Right cardiac atrium (tissue), 5 donors: Measurements from ENCODE around the gene SENP5. TPM values are rescaled to one million over a fixed set of nuclear protein-coding genes. Genes with fewer than 3 reads are reported as not detected.

Experiments
- ATAC-seq, 2 donors: fragments of 200-7000 bp; cut with Tn5 transposase; one replicate each; pipeline versions ENCODE4 v1.8.0 to v1.9.1; 2020; ENCODE audit warnings: moderate library complexity in 2 of 2, mild to moderate bottlenecking in 1 of 2
- DNase-seq, 3 donors: peaks; one replicate each; pipeline ENCODE4 v3.0.0-alpha.2; 2020
- H3K27ac ChIP-seq: one replicate; pipeline ENCODE4 v1.5.1; 2013; ENCODE audit warnings: mild to moderate bottlenecking, low read length, control low read depth, moderate library complexity
- H3K27me3 ChIP-seq: one replicate; pipeline ENCODE4 v1.6.1; 2013; ENCODE audit not compliant: control insufficient read depth, insufficient read depth
- H3K4me1 ChIP-seq: one replicate; pipeline ENCODE4 v1.6.1; 2013; ENCODE audit warnings: low read length; ENCODE audit not compliant: control insufficient read depth, insufficient read depth
- H3K4me3 ChIP-seq: one replicate; pipeline ENCODE4 v1.5.1; 2013; ENCODE audit warnings: low read length, control low read depth
- H3K9me3 ChIP-seq: one replicate; pipeline ENCODE4 v1.6.1; 2013; ENCODE audit warnings: low read length; ENCODE audit not compliant: control insufficient read depth
- WGBS: extraction: QIAGEN DNeasy Blood & Tissue Kit; methylation state at CpG from one replicate; pipeline ENCODE4 v1.1.7; 2013; 5-methylcytosine and 5-hydroxymethylcytosine counted together
- intact Hi-C, 4 donors: fragments of 100-400 bp; cut with DNase I; formaldehyde crosslinking; loops; one replicate each; pipeline versions ENCODE4 v1.11.0 to v1.14.0; 2022 to 2023
- polyA plus RNA-seq: library from polyadenylated mRNA; stranded (reverse); fragments of 200-250 nt; gene quantifications from one replicate; pipeline ENCODE4 v1.2.3, GENCODE V29; 2013
- total RNA-seq, 4 donors: library from RNA; stranded (reverse); fragmentation: NEBNext Ultra II Directional; extraction: Animal tissue kit (Norgen Biotek cat#: 25700); gene quantifications; one replicate each; pipeline ENCODE4 v1.2.1, GENCODE V29; 2021
- donor health status: healthy with polysubstance abuse.
- donor health status: DM: no; HTN: yes; CAD: no.
- donor health status: DM: no; HTN: no; CAD: no.
- donor health status: DM: no; HTN: yes; CAD: no; lungs with severe emphysema.
- donor health status: DM: yes; HTN: yes; CAD: no.

The SENP5 gene
- total and polyA plus RNA-seq, 5 donors: 9.3 to 31.0 (median 21.0) TPM

DNA sequence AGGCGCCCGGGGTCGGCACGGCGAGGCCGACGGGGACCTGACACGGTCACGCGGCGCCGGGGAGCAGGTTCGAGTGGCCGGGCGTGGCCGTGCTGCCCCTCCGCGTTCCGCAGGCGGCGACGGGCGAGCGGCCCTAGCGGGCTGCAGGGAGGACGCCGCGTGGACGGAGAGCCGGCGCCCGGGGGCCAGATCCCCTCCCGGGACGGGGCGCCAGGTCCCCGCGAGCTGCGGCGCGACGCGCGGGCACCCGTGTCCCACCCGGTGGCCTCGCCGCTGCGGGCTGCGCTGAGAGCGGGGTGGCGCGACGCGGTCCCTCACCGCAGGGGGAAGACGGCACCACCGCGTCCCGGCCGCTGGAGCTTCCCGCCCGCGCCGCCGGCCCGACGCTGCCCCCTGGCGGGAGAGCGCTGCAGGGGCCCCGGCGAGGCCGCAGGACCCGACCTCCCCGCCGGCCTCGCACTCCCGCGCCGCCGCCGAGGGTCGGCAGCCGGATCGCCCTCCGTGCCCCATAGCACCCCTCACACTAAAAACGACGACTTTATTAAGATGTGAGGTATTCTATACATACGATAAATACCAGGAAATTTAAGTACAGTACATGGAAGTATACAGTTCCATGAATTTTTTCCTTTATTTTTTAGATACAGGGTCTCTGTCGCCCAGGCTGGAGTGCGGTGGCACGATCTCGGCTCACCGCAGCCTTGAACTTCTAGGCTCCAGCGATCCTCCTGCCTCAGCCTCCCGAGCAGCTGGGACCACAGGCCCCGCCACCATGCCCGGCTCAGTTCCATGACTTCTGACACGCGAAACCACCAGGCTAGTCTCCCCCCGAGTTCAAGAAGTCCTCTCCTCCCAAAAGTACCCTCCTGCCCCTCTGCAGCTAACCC, 102.2 kb downstream of the SENP5 start:
- H3K4me1 ChIP-seq: no peaks in the 10 kb centered on the region
- WGBS: 9% methylated on average over 100 of the region's 100 CpGs
- H3K9me3 ChIP-seq: no peaks in the 10 kb centered on the region
- H3K27ac ChIP-seq: no peak overlapping the region
- intact Hi-C loops: loop anchor here in 2 of 4 donors (5.0 kb wide), 1 partner anchor 133 kb away; no protein-coding TSS in a partner anchor
- ATAC-seq (peak; percentile 80 to 82), DNase-seq (peak; percentile 66 to 87 (median 87))
- peak overlapping the region; percentile 78 for H3K4me3 ChIP-seq
- H3K27me3 ChIP-seq: no peaks in the 10 kb centered on the region

DNA sequence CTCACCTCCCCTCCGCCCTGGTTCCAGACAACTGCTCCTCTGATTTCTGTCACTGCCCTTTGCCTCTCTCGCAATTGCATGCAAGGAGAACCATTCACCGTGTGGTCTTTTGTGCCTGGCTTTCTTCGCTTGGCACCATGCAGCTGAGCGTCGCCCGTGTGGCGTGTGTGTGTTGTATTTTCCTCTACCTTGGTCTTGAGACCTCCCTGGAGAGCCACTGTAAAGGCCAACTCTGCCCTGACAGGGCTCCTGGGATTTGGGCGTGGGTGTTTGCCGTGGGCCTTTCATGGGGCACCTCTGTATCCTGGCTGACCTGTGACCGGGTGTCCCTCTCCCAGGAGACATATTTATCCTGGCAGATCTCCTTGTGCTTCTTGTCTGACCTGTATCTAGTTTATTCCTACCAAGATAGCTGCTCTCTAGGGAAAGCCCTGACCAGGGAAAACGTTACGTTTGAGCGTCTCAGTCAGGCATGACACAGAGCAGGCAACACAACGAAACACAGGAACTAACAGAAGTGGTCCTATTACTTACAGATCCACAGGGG, 102.9 kb downstream of the SENP5 start:
- Histone ChIP-seq H3K9me3 (no peaks in the 10 kb centered on the region), H3K27ac (no peak overlapping the region), H3K4me1 (no peaks in the 10 kb centered on the region), H3K4me3 (no peak overlapping the region), H3K27me3 (no peaks in the 10 kb centered on the region)
- ATAC-seq: no peak
- no peak for DNase-seq
- WGBS: 88% methylated on average over 15 of the region's 15 CpGs
- intact Hi-C loops: no loop called here

- no peak overlapping the region for H3K27ac ChIP-seq
- ATAC-seq (no peak), DNase-seq (no peak)
- H3K9me3 ChIP-seq: no peaks in the 10 kb centered on the region
- H3K27me3 ChIP-seq: no peaks in the 10 kb centered on the region
- 83% methylated on average over 7 of the region's 7 CpGs for WGBS
- intact Hi-C loops: no loop called here
- no peaks in the 10 kb centered on the region for H3K4me1 ChIP-seq
- no peak overlapping the region for H3K4me3 ChIP-seq
Measured at GRCh38 chr3:196971094-196971698, 103.5 kb downstream of the SENP5 start.

DNA sequence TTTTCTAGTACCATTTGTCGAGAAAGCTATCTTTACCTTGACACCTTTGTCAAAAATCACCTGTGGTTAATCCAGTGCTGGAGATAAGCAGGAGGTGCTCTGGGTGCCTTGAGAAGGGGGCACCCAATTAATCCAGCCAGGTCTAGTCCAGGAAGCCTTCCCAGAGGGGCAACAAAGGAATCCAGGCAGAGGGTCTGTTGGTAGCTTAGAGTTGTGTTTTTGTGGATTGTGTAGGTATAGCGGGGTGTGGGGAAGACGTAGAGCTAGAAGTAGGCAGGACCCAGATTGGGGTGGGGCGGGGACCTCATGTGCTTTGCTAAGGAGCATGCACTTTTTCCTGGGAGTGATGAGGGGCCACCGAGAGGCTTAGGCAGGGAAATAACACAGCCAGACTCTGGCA, 106.9 kb downstream of the SENP5 start:
- intact Hi-C loops: no loop called here
- no peak for DNase-seq
- Histone ChIP-seq H3K27me3 (no peaks in the 10 kb centered on the region), H3K4me3 (no peak overlapping the region), H3K9me3 (no peaks in the 10 kb centered on the region), H3K27ac (no peak overlapping the region), H3K4me1 (no peaks in the 10 kb centered on the region)
- WGBS: 80% methylated on average over 5 of the region's 5 CpGs
- ATAC-seq: no peak

- DNase-seq (no peak), ATAC-seq (no peak)
- 61% methylated on average over 4 of the region's 4 CpGs for WGBS
- Histone ChIP-seq H3K9me3 (no peaks in the 10 kb centered on the region), H3K27me3 (no peaks in the 10 kb centered on the region), H3K4me3 (no peak overlapping the region), H3K4me1 (no peaks in the 10 kb centered on the region), H3K27ac (no peak overlapping the region)
- intact Hi-C loops: no loop called here
Measured at GRCh38 chr3:196975349-196975748, 107.6 kb downstream of the SENP5 start.

- no peak overlapping the region for H3K4me3 ChIP-seq
- DNase-seq (no peak), ATAC-seq (no peak)
- 83% methylated on average over 11 of the region's 11 CpGs for WGBS
- no peaks in the 10 kb centered on the region for H3K4me1 ChIP-seq
- no peaks in the 10 kb centered on the region for H3K27me3 ChIP-seq
- no peaks in the 10 kb centered on the region for H3K9me3 ChIP-seq
- H3K27ac ChIP-seq: no peak overlapping the region
- intact Hi-C loops: no loop called here
Measured at GRCh38 chr3:196976941-196977340, 109.2 kb downstream of the SENP5 start.

DNA sequence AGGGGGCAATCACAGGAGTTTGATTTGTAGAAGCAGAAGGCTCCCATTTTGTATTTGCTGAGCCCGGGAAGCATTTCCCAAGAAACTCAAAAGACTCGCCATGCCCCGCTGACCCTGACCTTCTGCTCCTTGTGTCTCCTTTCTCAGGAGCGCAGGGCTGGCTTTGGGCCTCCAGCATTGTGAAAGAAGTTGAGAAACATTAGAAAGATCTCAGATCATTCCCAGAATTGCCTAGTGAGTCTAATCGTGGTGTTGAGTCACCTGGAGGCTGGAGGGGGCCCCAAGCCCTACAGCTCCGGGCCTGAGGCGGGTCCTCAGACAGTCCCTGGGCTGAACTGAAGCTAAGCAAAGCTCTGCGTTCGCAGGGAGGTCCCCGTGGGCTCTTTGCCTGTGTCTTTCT, 111.8 kb downstream of the SENP5 start:
- Histone ChIP-seq H3K27me3 (no peaks in the 10 kb centered on the region), H3K9me3 (no peaks in the 10 kb centered on the region), H3K4me1 (no peaks in the 10 kb centered on the region), H3K27ac (no peak overlapping the region), H3K4me3 (no peak overlapping the region)
- DNase-seq: no peak
- intact Hi-C loops: no loop called here
- no peak for ATAC-seq
- 84% methylated on average over 10 of the region's 10 CpGs for WGBS

- DNase-seq: no peak
- intact Hi-C loops: no loop called here
- WGBS: 95% methylated on average over 13 of the region's 13 CpGs
Measured at GRCh38 chr3:196981657-196982056, 113.9 kb downstream of the SENP5 start.

DNA sequence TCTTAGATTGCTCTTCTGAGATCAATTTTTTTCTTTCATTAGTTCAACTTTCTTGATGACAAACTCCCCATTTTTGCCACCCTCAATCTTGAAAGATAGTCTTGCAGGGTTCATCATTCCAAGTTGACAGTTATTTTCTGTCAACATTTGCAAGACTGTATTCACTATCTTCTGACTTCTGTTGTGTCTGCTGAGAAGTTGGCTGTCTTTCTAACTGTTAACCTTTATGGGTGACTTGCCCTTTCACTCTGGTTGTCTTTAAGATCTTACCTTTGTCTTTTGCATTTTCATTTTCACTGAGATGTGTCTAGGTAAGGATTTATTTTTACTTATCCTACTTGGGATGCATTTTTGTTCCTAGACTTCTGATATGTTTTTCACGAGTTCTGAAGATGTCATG, 115.5 kb downstream of the SENP5 start:
- ATAC-seq: no peak
- no peaks in the 10 kb centered on the region for H3K9me3 ChIP-seq
- H3K27me3 ChIP-seq: no peaks in the 10 kb centered on the region
- DNase-seq: no peak
- no peak overlapping the region for H3K27ac ChIP-seq
- H3K4me1 ChIP-seq: no peaks in the 10 kb centered on the region
- H3K4me3 ChIP-seq: no peak overlapping the region
- 61% methylated on average over 1 of the region's 1 CpG for WGBS
- intact Hi-C loops: no loop called here

More at GRCh38 chr3:196981657-196982056, 113.9 kb downstream of the SENP5 start:
- no peak overlapping the region for H3K4me3 ChIP-seq
- H3K27me3 ChIP-seq: no peaks in the 10 kb centered on the region
- no peak overlapping the region for H3K27ac ChIP-seq
- H3K4me1 ChIP-seq: no peaks in the 10 kb centered on the region
- ATAC-seq: no peak
- H3K9me3 ChIP-seq: no peaks in the 10 kb centered on the region
